Activated CD4-positive, alpha-beta T cell treated with anti-CD3 and anti-CD28 coated beads, Interleukin-2, amount 50 U/mL, for 4 hours (primary cell): Measurements from ENCODE around the gene TLCD1.
"Not testable (repeated sequence)": the region's sequence is repeated elsewhere in the genome, so short reads cannot be mapped to it uniquely, and the experiment has no call there.

Source experiments
- DNase-seq, 2 experiments: peaks; one replicate each; pipeline ENCODE4 v3.0.0-alpha.2; 2020

Gene TLCD1

GRCh38 chr17:28726627-28727491, 826 bp upstream of the TLCD1 start:
- peak; percentile 87 to 89 for DNase-seq

GRCh38 chr17:28725660-28726225, 290 bp downstream of the TLCD1 start:
- no peak for DNase-seq

GRCh38 chr17:28725166-28725659, 820 bp downstream of the TLCD1 start:
- DNase-seq: no peak

DNA sequence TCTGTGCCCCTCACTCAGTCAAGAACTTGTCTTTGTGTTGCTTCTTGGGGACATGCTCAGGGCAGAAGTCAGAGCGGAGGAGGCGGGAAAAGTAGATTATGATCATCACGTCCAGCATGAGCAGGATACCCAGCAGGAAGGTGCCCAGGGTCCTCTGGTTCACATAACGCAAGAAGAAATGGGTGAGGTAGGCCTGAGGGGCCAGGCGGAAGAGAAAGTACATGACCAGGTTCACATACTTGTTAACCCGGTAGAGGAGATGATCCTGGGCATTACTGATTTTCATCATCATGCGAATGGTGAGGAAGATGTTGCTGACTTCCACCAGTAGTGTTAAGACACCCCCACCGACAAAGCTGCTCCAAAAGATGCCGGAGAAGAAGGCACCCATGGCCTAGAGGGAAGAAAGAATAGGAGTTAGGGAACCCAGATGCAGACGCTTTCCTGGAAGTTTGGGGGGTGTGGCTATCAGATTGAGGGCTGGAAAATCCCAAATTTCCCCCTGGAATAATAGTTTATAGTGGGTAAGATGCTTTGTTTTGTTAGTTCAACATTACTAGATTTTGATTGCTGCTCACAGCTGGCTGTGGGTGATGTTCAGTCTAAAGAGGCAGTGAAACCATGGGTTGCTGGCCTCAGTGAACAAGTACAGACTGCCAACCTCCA, 1.4 kb downstream of the TLCD1 start:
- DNase-seq: no peak

DNA sequence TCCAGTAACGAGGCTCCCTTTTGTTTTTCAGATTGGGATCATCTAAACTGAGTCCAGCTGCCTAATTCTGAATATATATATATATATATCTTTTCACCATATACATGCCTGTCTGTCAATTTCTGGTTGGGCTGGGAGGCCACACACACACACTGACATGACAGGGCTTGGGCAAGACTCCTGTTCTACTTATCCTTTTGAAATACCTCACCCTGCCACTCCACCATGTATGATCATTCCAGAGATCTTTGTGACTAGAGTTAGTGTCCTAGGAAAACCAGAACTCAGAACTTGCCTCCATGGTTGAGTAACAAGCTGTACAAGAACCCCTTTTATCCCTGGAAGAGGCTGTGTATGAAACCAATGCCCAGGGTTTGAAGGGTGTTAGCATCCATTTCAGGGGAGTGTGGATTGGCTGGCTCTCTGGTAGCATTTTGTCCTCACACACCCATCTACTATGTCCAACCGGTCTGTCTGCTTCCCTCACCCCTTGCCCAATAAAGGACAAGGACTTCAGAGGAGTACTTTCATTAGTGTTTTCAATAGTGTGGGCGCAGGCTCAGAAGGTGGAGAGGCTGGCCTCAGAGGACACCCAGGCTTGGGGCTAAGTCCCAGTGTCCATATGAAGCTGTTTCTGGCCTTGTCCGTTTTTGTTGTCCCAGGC, 2.1 kb downstream of the TLCD1 start:
- not testable (repeated sequence) for DNase-seq

- DNase-seq: no peak
These were observed 2.7 kb downstream of the TLCD1 start for GRCh38 chr17:28723159-28723835.

- DNase-seq: no peak
These were observed 3.4 kb downstream of the TLCD1 start for GRCh38 chr17:28722417-28723158.

GRCh38 chr17:28720997-28721329, 5.1 kb downstream of the TLCD1 start:
- not testable (repeated sequence) for DNase-seq

DNA sequence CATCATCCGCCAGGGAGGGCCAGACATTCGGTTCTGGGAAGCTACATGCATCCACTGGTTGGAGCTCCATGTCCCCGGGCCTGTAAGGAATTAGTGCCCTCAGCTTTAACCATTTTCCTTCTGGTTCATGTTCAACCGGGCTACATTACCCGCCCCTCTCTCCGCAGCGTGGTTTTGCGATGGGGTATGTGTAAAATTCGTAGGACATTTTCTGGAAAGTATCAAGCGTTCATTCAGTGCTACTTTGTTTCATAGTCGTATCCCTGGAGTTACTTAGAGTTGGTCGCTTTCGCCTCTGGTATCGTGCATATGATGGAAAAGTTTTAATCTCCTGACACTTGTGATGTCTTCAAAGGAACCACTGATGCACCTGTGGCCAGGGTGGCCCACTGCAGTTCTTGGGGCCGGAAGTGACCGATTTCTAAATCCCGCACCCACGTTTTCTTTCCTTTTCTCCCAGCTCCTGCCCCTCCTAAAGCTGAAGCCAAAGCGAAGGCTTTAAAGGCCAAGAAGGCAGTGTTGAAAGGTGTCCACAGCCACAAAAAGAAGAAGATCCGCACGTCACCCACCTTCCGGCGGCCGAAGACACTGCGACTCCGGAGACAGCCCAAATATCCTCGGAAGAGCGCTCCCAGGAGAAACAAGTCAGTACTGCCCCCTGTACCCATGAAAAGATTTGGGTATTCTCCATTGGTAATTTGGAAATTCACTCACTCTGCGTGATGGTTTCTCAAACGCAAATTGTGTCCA, 5.6 kb downstream of the TLCD1 start:
- DNase-seq: no peak

- no peak for DNase-seq
These were observed 7.0 kb downstream of the TLCD1 start for GRCh38 chr17:28719021-28719433.

GRCh38 chr17:28718333-28719020, 7.6 kb downstream of the TLCD1 start:
- DNase-seq: no peak

DNA sequence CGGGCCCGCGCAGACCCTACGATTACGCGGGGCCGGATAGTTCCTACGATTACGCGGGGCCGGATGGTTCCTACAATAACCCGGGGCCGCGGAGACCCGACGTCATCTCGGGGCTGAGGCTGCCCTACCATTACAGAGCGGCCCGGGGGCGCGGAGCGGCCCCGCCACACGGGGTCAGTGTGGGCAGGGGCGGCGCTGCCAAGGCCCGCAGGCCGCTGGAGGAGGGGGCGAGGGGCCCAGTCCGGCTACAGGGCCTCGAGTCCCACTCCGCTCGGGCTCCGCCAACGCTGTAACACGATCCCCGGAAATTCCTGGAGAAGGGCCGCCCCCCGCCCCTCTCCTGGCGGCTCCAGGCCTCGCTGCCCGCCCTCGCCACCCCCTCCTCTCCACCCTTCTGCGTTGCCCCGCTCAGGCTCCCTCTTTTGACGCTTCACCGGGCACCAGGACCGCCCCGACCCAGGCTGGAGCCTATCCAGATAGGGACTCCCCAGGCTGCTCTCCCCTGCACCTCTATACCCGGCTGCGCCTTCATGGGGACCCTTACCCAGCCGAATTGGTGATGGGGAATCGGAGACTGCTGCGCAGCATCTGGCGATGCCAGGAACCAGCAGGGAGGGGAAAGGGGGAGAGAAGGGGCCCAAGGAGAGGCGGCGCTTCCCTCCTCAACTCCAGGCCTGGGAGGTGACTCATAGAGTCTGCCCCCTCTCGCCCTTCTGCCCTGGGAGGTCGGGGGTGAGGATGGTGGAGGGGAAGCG, 8.3 kb downstream of the TLCD1 start, which contains the start of gene RAB34:
RAB34 (minus strand) TSS at position 291 of the 755 bp plus-strand sequence. CDS start 602 bp downstream, outside the sequence.
- no peak for DNase-seq

GRCh38 chr17:28716740-28717577, 9.1 kb downstream of the TLCD1 start:
- no peak for DNase-seq

DNA sequence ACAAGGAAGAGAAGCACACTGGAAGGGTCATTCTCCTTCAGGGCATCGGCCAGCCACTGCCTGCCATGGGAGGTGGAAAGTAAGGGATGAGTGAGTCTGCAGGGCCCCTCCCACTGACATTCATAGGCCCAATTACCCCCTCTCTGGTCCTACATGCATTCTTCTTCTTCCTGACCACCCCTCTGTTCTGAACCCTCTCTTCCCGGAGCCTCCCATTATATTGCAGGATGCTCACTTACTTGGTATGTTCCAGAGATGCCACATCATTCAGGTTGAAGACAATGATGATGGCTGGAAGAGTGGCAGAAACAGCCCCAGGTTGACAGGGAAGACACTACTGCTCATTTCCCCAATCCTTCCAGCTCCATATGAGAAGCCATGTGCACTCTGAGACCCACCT, 10.8 kb downstream of the TLCD1 start:
- no peak for DNase-seq

GRCh38 chr17:28714281-28714680, 11.8 kb downstream of the TLCD1 start:
- no peak for DNase-seq

GRCh38 chr17:28712705-28713415, 13.2 kb downstream of the TLCD1 start:
- no peak for DNase-seq

DNA sequence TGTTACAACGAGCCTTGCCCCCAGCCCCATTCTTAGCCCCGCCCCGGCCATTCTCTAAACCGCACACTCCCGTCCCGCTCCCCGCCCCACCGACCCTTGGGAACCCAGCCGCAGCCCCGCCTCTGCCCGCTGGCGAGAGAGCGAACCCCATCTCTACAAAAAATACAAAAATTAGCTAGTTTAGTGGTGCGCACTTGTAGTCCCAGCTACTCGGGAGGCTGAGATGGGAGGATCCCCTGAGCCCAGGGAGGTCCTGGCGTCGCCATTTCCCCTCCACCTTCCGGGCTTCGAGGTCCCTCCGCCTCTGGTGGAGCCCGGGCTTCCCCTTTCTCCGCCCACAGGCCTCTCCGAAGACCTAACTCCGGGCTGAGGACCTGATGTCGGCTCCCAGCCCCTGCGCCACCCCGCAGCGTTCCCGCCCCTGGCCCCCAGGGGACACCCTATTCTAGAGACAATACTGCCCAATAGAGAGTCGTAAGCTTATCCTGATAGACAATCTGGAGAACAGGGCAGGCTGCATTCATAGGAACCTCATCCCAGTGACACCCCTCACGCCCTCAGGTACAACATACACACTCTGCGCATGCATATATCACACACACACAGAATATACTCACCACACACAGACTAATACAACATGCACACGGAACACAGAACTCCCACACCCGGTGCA, 13.9 kb downstream of the TLCD1 start:
- peak; percentile 49 to 59 for DNase-seq

- peak in 1 of 2 experiments; percentile 22 for DNase-seq
These were observed 14.4 kb downstream of the TLCD1 start, which contains the start of gene PROCA1 for GRCh38 chr17:28711723-28712031. PROCA1 (minus strand) TSS chr17:28711888; CDS start chr17:28711660, 228 bp downstream.
